Measurements from ENCODE around the gene DRC7. TPM values are rescaled to one million over a fixed set of nuclear protein-coding genes. Genes with fewer than 3 reads are reported as not detected.
"Not testable (repeated sequence)": the region's sequence is repeated elsewhere in the genome, so short reads cannot be mapped to it uniquely, and the experiment has no call there.

DRC7 gene
- total RNA-seq, 1 donor from 2014 or later = not detected

DNA sequence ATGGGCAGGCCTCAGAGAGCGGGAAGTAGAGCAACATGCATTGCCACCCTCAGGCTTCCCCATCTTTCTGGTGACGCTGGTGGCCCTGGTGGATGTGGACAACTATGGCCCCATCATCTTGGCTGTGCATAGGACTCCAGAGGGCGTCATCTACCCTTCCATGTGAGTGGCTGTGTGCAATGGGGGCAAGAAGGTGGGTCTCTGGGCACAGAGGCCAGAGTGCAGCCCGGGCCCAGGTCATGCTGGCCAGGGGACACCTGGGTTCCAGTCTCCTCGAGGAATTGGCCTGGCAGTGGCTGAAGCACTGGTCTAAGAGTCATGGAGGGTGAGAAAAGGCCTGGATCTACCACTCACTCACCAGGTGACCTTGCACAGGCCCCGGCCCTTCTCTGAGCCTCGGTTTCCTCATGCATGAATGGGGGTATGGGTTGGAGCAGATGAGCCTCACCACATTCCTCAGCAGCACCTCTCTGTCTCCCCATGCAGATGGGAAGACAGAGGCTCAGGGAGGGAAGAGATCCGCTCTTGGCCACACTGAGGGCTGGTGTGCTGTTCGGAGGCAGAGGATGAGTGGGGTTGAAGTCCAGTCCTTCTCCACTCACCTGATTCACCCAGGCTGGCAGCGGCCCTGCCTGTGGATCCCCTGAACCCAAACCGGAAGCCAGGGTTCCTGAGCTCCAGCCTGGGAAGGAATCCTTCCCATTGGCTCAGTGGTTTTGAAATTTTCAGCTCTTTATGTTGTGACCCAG is 33.7 kb upstream of the DRC7 start:
- DNase-seq (ENCODE audit: extremely low read depth, low read depth, low spot score) = no peak

GRCh38 chr16:57661510-57661909 is 33.1 kb upstream of the DRC7 start:
- DNase-seq (ENCODE audit: extremely low read depth, low read depth, low spot score) = no peak

- DNase-seq (ENCODE audit: extremely low read depth, low read depth, low spot score) = no peak
These were observed 32.4 kb upstream of the DRC7 start for GRCh38 chr16:57661936-57662906.

DNA sequence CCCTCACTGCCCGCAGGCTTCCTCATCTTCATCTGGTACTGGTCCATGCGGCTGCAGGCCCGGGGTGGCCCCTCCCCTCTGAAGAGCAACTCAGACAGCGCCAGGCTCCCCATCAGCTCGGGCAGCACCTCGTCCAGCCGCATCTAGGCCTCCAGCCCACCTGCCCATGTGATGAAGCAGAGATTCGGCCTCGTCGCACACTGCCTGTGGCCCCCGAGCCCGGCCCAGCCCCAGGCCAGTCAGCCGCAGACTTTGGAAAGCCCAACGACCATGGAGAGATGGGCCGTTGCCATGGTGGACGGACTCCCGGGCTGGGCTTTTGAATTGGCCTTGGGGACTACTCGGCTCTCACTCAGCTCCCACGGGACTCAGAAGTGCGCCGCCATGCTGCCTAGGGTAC is 31.2 kb upstream of the DRC7 start:
- no peak for DNase-seq (ENCODE audit: extremely low read depth, low read depth, low spot score)

DNA sequence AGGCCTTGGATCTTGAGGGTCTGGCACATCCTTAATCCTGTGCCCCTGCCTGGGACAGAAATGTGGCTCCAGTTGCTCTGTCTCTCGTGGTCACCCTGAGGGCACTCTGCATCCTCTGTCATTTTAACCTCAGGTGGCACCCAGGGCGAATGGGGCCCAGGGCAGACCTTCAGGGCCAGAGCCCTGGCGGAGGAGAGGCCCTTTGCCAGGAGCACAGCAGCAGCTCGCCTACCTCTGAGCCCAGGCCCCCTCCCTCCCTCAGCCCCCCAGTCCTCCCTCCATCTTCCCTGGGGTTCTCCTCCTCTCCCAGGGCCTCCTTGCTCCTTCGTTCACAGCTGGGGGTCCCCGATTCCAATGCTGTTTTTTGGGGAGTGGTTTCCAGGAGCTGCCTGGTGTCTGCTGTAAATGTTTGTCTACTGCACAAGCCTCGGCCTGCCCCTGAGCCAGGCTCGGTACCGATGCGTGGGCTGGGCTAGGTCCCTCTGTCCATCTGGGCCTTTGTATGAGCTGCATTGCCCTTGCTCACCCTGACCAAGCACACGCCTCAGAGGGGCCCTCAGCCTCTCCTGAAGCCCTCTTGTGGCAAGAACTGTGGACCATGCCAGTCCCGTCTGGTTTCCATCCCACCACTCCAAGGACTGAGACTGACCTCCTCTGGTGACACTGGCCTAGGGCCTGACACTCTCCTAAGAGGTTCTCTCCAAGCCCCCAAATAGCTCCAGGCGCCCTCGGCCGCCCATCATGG is 30.5 kb upstream of the DRC7 start:
- no peak for DNase-seq (ENCODE audit: extremely low read depth, low read depth, low spot score)

DNA sequence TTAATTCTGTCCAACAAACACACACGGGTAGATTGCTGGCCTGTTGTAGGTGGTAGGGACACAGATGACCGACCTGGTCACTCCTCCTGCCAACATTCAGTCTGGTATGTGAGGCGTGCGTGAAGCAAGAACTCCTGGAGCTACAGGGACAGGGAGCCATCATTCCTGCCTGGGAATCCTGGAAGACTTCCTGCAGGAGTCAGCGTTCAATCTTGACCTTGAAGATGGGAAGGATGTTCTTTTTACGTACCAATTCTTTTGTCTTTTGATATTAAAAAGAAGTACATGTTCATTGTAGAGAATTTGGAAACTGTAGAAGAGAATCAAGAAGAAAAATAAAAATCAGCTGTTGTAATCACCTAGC is 30.0 kb upstream of the DRC7 start:
- DNase-seq (ENCODE audit: extremely low read depth, low read depth, low spot score) = no peak

DNA sequence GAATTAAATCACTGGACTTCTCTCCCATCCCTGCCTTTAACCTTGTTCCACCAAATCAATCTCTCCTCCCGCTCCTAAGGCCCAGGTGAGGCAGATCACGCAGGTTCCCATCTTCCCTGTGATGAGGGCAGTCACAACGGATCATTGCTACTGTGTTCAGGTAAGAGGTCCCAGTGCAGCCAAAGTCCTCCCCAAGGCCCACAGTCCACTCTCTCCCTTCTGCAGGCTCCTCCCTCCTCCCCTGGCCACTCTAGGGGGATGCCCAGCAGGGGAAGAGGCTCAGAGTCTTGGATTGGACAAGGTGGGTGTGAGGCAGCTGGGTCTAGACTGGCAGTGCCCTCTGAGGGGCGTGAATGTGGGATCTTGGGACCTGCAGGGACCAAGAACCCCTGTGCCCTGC is 29.1 kb upstream of the DRC7 start:
- DNase-seq (ENCODE audit: extremely low read depth, low read depth, low spot score) = no peak

DNA sequence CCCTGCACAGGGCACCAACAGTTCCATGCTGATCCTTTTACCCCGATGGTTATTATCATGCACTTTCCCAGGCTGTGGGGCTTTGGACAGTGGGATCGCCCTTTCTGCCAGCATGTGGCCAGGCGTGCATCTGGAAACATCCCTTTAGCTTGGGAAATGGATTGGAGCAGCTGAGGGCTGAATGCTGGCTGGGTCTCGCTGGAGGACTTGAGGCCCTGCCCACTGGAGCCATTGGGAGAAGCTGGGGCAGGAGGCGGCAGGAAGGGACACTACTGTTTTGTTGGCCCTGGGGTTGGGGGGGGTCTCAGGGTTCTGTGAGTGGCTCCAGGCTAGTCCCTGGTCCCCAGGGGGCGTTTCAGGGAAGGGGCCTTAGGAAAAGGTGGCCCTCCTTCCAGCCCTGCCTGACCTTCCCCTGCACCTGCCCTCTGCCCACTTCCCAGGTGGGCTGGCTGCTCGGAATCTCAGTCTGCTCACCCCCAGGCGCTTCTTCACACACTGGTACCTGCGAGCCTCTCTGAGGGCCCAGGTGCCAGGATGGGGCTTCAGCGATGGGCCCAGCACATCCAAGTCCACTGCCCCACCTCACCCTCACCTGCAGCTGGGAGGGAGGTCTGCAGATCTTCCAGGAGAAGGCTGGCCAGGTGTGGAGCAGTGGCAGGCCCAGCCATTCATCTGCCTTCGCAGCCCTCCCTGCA is 28.1 kb upstream of the DRC7 start:
- DNase-seq (ENCODE audit: extremely low read depth, low read depth, low spot score) = no peak

GRCh38 chr16:57667048-57667525 is 27.5 kb upstream of the DRC7 start:
- no peak for DNase-seq (ENCODE audit: extremely low read depth, low read depth, low spot score)

DNA sequence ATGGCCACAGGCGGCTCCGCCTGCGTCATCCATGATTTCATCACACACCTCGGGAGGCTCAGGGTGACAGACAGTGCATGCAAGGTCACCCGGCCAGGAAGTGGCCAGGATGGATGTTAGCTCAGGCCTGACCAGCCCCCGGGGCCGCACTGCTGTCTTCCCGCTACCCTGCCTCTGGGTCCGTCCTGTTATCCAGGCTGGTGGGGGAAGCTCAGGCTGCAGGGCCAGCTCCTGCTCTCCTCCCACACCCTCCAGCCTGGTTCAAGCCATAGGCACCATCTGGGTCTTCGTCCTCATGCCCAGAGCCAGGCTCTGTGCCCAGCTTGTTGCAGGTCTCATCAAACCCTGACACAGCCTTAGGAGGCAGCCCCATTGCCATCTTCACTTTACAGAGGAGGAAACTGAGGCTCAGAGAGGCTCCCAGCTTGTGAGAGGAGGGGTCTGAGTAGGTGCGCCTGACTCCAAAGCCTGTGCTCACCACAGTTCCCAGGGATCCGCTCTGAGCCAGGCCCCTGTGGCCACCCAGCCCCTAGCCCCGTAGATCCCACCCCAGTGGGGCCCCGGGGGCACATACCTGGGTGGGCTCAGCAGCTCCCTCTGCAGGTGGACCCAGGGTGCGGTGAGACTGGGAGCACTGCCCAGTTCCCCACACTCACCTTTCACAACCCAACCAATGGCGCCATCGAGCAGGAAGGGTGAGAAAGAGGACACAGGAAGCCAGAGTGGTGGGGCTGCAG is 26.9 kb upstream of the DRC7 start:
- no peak for DNase-seq (ENCODE audit: extremely low read depth, low read depth, low spot score)

DNA sequence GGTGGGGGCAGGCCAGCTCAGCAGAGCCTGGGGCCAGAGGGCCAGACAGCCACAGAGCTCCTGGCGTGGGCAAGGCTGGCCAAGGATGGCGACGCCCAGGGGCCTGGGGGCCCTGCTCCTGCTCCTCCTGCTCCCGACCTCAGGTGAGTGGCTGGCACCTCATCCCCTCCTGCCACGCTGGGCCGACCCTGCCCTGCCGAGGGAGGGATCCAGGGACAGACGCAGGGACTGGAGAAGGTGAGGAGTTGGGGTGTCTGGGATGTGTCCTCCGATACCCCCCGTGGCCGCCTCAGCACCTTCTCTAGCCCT is 26.4 kb upstream of the DRC7 start, which contains the start of gene ADGRG3:
Gene ADGRG3, plus strand, starts transcription at position 44 of the 309 bp plus-strand sequence. Its CDS starts 42 bp downstream, at position 86.
- DNase-seq (ENCODE audit: extremely low read depth, low read depth, low spot score) = no peak

GRCh38 chr16:57668630-57669475 is 25.8 kb upstream of the DRC7 start:
- no peak for DNase-seq (ENCODE audit: extremely low read depth, low read depth, low spot score)

DNA sequence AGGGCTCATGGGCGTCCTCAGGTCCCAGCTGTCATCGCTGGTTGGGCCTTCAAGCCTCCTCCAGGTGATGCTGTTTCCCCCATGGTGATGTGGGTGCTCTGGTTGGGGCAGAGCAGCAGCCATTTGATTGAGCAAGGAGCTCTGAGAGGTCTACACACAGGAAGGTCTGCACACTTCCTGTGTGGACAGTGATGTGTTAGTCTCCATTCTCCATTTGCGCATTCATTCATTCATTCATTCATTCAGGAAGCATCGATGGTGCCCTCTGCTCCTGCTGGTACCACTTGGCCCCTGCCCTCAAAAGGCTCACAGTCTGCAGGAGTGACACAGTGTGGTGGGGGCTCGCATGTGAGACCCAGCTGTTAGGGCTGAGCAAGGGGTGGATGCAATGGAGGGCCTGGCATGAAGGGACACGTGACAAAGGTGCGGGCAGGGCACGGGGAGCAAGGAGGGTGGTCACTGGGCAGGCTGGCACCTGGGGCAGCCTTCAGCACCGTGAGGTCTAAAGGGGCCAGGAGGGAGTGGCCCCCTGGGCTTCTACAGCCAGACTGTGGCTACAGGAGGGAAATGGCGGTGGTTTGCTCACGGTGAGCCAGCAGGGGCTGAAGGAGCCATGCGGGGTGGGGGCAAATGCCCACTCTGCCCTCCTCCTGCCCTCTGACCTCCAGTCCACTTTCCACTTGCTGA is 25.0 kb upstream of the DRC7 start:
- no peak for DNase-seq (ENCODE audit: extremely low read depth, low read depth, low spot score)

DNA sequence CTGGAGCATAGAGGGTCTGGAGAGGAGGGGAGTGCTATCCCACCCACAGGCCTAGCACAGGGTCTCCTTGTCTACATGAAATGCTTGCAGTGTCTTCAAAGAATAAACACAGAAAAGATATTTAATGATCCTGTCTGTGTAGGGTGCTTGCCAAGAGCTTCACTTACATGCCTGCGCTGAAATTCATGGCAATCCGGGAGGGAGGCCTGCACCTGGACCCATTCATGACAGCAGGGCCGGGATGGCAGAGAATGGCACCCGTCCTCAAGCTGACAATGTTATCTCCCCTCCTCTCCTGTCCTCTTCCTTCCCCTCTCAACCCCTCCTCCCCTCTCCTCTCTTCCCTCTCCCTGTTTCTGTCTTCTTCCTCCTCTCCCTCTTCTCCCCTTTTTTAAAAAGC is 24.4 kb upstream of the DRC7 start:
- DNase-seq (ENCODE audit: extremely low read depth, low read depth, low spot score) = no peak

DNA sequence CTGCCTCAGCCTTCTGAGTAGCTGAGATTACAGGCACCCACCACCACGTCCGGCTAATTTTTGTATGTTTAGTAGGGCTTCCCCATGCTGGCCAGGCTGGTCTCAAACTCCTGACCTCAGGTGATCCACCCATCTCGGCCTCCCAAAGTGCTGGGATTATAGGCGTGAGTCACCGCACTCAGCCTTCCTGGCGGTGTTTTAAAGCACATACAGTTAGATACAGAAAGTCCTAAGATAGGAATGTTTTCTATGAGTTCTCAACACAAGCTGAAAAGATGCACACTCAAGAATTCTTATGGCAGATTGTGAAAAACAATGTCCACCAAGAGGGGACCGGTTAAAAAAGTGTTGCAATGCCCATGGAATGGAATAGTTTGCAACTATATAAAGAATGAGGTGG is 23.2 kb upstream of the DRC7 start:
- DNase-seq (ENCODE audit: extremely low read depth, low read depth, low spot score) = not testable (repeated sequence)

GRCh38 chr16:57672416-57672815 is 22.2 kb upstream of the DRC7 start:
- no peak for DNase-seq (ENCODE audit: extremely low read depth, low read depth, low spot score)

GRCh38 chr16:57672824-57673223 is 21.8 kb upstream of the DRC7 start:
- DNase-seq (ENCODE audit: extremely low read depth, low read depth, low spot score) = no peak

- no peak for DNase-seq (ENCODE audit: extremely low read depth, low read depth, low spot score)
These were observed 18.7 kb upstream of the DRC7 start for GRCh38 chr16:57675741-57676551.

Measured in glomerular endothelial cell (primary cell).